HG03571 (cell line): ENCODE measurements around the gene HTRA1.

Source experiments
- ATAC-seq: cut with Tn5 transposase; IDR thresholded peaks from one replicate; pipeline ENCODE4 v1.9.1; 2021; ENCODE audit not compliant: unreplicated experiment

The HTRA1 gene

GRCh38 chr10:122471531-122472177, 10.3 kb downstream of the HTRA1 start:
- no peak for ATAC-seq

GRCh38 chr10:122473116-122473515, 11.8 kb downstream of the HTRA1 start:
- ATAC-seq, result no peak

- ATAC-seq, result no peak
Measured at GRCh38 chr10:122474131-122474818, 12.9 kb downstream of the HTRA1 start.

GRCh38 chr10:122475100-122475499, 13.7 kb downstream of the HTRA1 start:
- ATAC-seq, result no peak

- no peak for ATAC-seq
Measured at GRCh38 chr10:122475591-122476332, 14.4 kb downstream of the HTRA1 start.

- no peak for ATAC-seq
Measured at GRCh38 chr10:122476333-122476695, 15.0 kb downstream of the HTRA1 start.

- no peak for ATAC-seq
Measured at GRCh38 chr10:122477436-122477835, 16.1 kb downstream of the HTRA1 start.

GRCh38 chr10:122478971-122479370, 17.6 kb downstream of the HTRA1 start:
- no peak for ATAC-seq

GRCh38 chr10:122480146-122480833, 18.9 kb downstream of the HTRA1 start:
- ATAC-seq, result no peak

GRCh38 chr10:122481296-122482056, 20.1 kb downstream of the HTRA1 start:
- ATAC-seq, result no peak

- ATAC-seq, result no peak
Measured at GRCh38 chr10:122484276-122485060, 23.1 kb downstream of the HTRA1 start.

GRCh38 chr10:122485670-122486069, 24.3 kb downstream of the HTRA1 start:
- ATAC-seq, result no peak

GRCh38 chr10:122486406-122487080, 25.2 kb downstream of the HTRA1 start:
- ATAC-seq, result no peak

- ATAC-seq, result no peak
Measured at GRCh38 chr10:122487174-122487765, 25.9 kb downstream of the HTRA1 start.

GRCh38 chr10:122490268-122490667, 28.9 kb downstream of the HTRA1 start:
- ATAC-seq, result no peak

- no peak for ATAC-seq
Measured at GRCh38 chr10:122490786-122491680, 29.7 kb downstream of the HTRA1 start.

- no peak for ATAC-seq
Measured at GRCh38 chr10:122492006-122492405, 30.7 kb downstream of the HTRA1 start.

- no peak for ATAC-seq
Measured at GRCh38 chr10:122492999-122493481, 31.7 kb downstream of the HTRA1 start.
